Fibroblast of lung (primary cell): ENCODE results near the gene ZNF598.

ENCODE experiments used
- CTCF ChIP-seq, 2 donors: IDR thresholded peaks in 1 of 2; conservative IDR thresholded peaks in 1 of 2; 1 replicate in 1 of 2; 2 replicates in 1 of 2; pipeline ENCODE4 v1.5.1; 2011 to 2012; ENCODE audit warnings: low read length in 2 of 2, control low read depth in 1 of 2, inconsistent platforms in 1 of 2, low read depth in 1 of 2, mild to moderate bottlenecking in 1 of 2
- EZH2 ChIP-seq: IDR thresholded peaks from 2 replicates; pipeline ENCODE4 v1.5.1; 2012; ENCODE audit warnings: low read length, control low read depth, mild to moderate bottlenecking; ENCODE audit errors: missing control alignments

GRCh38 chr16:1974157-1975070 is 35.2 kb downstream of the ZNF598 start:
- no peak for TF ChIP-seq CTCF (conservative IDR thresholded peaks at IDR 0.05 in 1 of 2, IDR thresholded peaks at IDR 0.05 in 1 of 2; ENCODE audit: low read depth in 1 of 2, low read length in 2 of 2)
- TF ChIP-seq EZH2: no peak
